ENCODE data around the gene AKR1E2. TPM values are rescaled to one million over a fixed set of nuclear protein-coding genes. Genes with fewer than 3 reads are reported as not detected.

Gene AKR1E2
- total and polyA plus RNA-seq, 2 of the 8 experiments (the other 6 are each of a cell fraction or from before 2014, with no cell fraction given): 2.6 to 3.5 TPM

DNA sequence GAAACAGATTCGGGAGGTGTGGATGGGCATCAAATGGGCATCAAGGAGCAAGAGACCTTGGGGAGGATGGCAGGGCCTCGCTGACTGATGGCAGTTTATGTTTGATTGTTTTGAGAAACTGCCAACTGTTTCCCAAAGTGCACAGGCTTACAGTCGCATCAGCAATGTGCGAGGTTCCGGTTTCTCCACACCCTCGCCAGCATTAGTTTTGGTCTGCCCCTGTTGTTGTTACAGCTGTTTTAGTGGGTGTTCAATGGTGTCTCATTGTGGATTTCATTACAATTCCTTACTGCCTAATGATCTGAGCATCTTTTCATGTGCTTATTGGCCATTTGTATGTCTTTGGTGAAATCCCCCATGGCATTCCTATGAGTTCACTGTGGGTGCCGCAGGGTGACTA is 24.4 kb downstream of the AKR1E2 start:
- no peaks in the 10 kb centered on the region for H3K36me3 ChIP-seq (ENCODE audit: control insufficient read depth in 2 of 4, insufficient read depth in 4 of 4, low read length in 3 of 4)
- H2AK5ac ChIP-seq (ENCODE audit: low read depth, low read length): no peak overlapping the region
- no peak overlapping the region for H3K18ac ChIP-seq (ENCODE audit: extremely low read depth, low read length)
- FAIRE-seq: no peak
- WGBS, 2 experiments (ENCODE audit: extremely low coverage in 1 of 2, insufficient coverage in 1 of 2, insufficient read length in 1 of 2, insufficient replicate concordance in 2 of 2, low coverage in 1 of 2, low lambda C conversion rate in 2 of 2, missing lambda C conversion rate in 1 of 2): 92% methylated on average over 7 of the region's 7 CpGs; no CpG with 5 or more reads in 1 of the 2 experiments
- TF ChIP-seq CEBPB (IDR thresholded peaks at IDR 0.05; ENCODE audit: low read depth, low read length) (no peak), TCF12 (IDR thresholded peaks at IDR 0.05; ENCODE audit: low read depth, low read length) (no peak), SP4 (IDR thresholded peaks at IDR 0.05; ENCODE audit: low read length) (no peak), RFX5 (IDR thresholded peaks at IDR 0.05; ENCODE audit: borderline replicate concordance, low read depth, low read length) (no peak), POLR2A (IDR thresholded peaks at IDR 0.05; ENCODE audit: control extremely low read depth in 1 of 2, low read depth in 2 of 2, low read length in 2 of 2) (no peak)
- H4K20me1 ChIP-seq (replicated peaks in 1 of 2; ENCODE audit: control insufficient read depth in 1 of 2, insufficient read depth in 2 of 2, low read length in 2 of 2): no peaks in the 10 kb centered on the region
- H3K27me3 ChIP-seq (replicated peaks in 1 of 4; ENCODE audit: control insufficient read depth in 3 of 4, extremely low read depth in 1 of 4, insufficient read depth in 3 of 4, low read length in 3 of 4): 0 out of 7 replicates have a peak, but pooled peaks cover 0 to 3% (median 0%) of the 10 kb centered on the region in 4 experiments
- H3K14ac ChIP-seq (ENCODE audit: insufficient read length): no peak overlapping the region
- no peak overlapping the region for H2BK20ac ChIP-seq (ENCODE audit: low read length)
- no peaks in the 10 kb centered on the region for H3K79me1 ChIP-seq (ENCODE audit: low read depth, low read length)
- H3K27ac ChIP-seq (ENCODE audit: low read depth, low read length): no peak overlapping the region
- H2BK12ac ChIP-seq (ENCODE audit: low read depth, low read length): no peak overlapping the region
- H3K79me2 ChIP-seq (ENCODE audit: control insufficient read depth in 1 of 2, insufficient read depth in 2 of 2, low read length in 2 of 2): no peaks in the 10 kb centered on the region
- H3K9me3 ChIP-seq (ENCODE audit: insufficient read depth in 2 of 2, low read depth in 1 of 2, low read length in 1 of 2): peaks cover 0 to 2% of the 10 kb centered on the region in 2 experiments; a peak in 1 of 4 replicates
- no peak overlapping the region for H4K91ac ChIP-seq (replicated peaks; ENCODE audit: insufficient read length, low read length)
- no peak overlapping the region for H2BK5ac ChIP-seq (ENCODE audit: low read depth, low read length)
- H3K4me1 ChIP-seq (replicated peaks in 1 of 4; ENCODE audit: control insufficient read depth in 3 of 4, insufficient read depth in 4 of 4, low read length in 3 of 4): peaks cover 0 to 3% (median 2%) of the 10 kb centered on the region in 4 experiments; a peak in 4 of 7 replicates
- no peaks in the 10 kb centered on the region for H3K23me2 ChIP-seq (ENCODE audit: low read depth, low read length)
- no peak overlapping the region for H3K23ac ChIP-seq (ENCODE audit: insufficient read length)
- H3K4ac ChIP-seq (replicated peaks; ENCODE audit: insufficient read length, low read depth, low read length): no peak overlapping the region
- H3K9ac ChIP-seq (replicated peaks in 1 of 4; ENCODE audit: extremely low read depth in 1 of 4, low read depth in 3 of 4, low read length in 3 of 4): no peak overlapping the region
- CTCF ChIA-PET (ENCODE audit: partially characterized antibody): interaction anchor here (0.7 to 6.6 kb wide), 69 partner anchors 10 to 772 kb away, joined by 3 to 86 read pairs (median 5); partner anchors contain the start of genes AKR1C3, AKR1C4 and AKR1E2
- no peak overlapping the region for H3K4me3 ChIP-seq (ENCODE audit: extremely low read depth in 1 of 4, insufficient read depth in 2 of 4, low read depth in 3 of 4, low read length in 4 of 4)
- no peak overlapping the region for H2BK120ac ChIP-seq (replicated peaks; ENCODE audit: low read depth, low read length)
- POLR2A ChIA-PET (ENCODE audit: partially characterized antibody): no interaction called here
- 0 out of 2 replicates have a peak overlapping the region, but pooled peaks have one; percentile 70 for H2AFZ ChIP-seq (ENCODE audit: low read length)
- no peak overlapping the region for H4K5ac ChIP-seq (ENCODE audit: insufficient read length, low read depth, low read length)
- H4K8ac ChIP-seq (ENCODE audit: extremely low read depth, insufficient read depth, low read length): no peak overlapping the region
- no peak overlapping the region for H2BK15ac ChIP-seq (ENCODE audit: low read length)
- no peak for DNase-seq (ENCODE audit: low read depth in 1 of 2, low spot score in 2 of 2)
- no peak overlapping the region for H3K4me2 ChIP-seq (ENCODE audit: insufficient read depth in 1 of 2, low read depth in 2 of 2, low read length in 2 of 2)
- H3K56ac ChIP-seq (replicated peaks; ENCODE audit: insufficient read length, low read depth, low read length): no peak overlapping the region
